Neural progenitor cell (in vitro differentiated cells): ENCODE data around the gene AP3B2.

Experiments
- CTCF ChIP-seq: fragments of 200-600 bp; sonication (generic); IDR thresholded peaks from 2 replicates; pipeline ENCODE4 v1.5.1; 2017; ENCODE audit warnings: antibody characterized with exemption, mild to moderate bottlenecking
- EZH2 ChIP-seq: fragments of 200-600 bp; sonication (generic); IDR thresholded peaks from 2 replicates; pipeline ENCODE4 v1.6.1; 2017; ENCODE audit warnings: antibody characterized with exemption, mild to moderate bottlenecking, moderate library complexity

GRCh38 chr15:82649226-82649999 is 60.3 kb downstream of the AP3B2 start:
- TF ChIP-seq CTCF (no peak), EZH2 (no peak)
